Nephron progenitor cell (in vitro differentiated cells): ENCODE results near the gene WNK4.
"Not testable (repeated sequence)": the region's sequence is repeated elsewhere in the genome, so short reads cannot be mapped to it uniquely, and the experiment has no call there.

Experiments
- DNase-seq: peaks from one replicate; pipeline ENCODE4 v3.0.0; 2021
- H3K27ac Mint-ChIP-seq: 2 replicates; pipeline ENCODE4 v1.8.0; 2021; ENCODE audit warnings: mild to moderate bottlenecking, moderate library complexity, mixed read lengths
- H3K27me3 Mint-ChIP-seq: 2 replicates; pipeline ENCODE4 v1.8.0; 2021; ENCODE audit warnings: mild to moderate bottlenecking, low read depth, mixed read lengths; ENCODE audit not compliant: poor library complexity
- H3K36me3 Mint-ChIP-seq: 2 replicates; pipeline ENCODE4 v1.8.0; 2021; ENCODE audit warnings: low read depth, mixed read lengths
- H3K4me1 Mint-ChIP-seq: 2 replicates; pipeline ENCODE4 v1.8.0; 2021; ENCODE audit warnings: mixed read lengths
- H3K4me3 Mint-ChIP-seq: 2 replicates; pipeline ENCODE4 v1.8.0; 2021; ENCODE audit warnings: mild to moderate bottlenecking, moderate library complexity, mixed read lengths
- H3K9me3 Mint-ChIP-seq: 2 replicates; pipeline ENCODE4 v1.8.0; 2021; ENCODE audit warnings: mild to moderate bottlenecking, moderate library complexity, mixed read lengths
- CTCF ChIP-seq: fragments of 200-600 bp; sonication (generic); IDR thresholded peaks from 2 replicates; pipeline ENCODE4 v1.5.0; 2021; ENCODE audit warnings: antibody characterized with exemption

WNK4 gene

DNA sequence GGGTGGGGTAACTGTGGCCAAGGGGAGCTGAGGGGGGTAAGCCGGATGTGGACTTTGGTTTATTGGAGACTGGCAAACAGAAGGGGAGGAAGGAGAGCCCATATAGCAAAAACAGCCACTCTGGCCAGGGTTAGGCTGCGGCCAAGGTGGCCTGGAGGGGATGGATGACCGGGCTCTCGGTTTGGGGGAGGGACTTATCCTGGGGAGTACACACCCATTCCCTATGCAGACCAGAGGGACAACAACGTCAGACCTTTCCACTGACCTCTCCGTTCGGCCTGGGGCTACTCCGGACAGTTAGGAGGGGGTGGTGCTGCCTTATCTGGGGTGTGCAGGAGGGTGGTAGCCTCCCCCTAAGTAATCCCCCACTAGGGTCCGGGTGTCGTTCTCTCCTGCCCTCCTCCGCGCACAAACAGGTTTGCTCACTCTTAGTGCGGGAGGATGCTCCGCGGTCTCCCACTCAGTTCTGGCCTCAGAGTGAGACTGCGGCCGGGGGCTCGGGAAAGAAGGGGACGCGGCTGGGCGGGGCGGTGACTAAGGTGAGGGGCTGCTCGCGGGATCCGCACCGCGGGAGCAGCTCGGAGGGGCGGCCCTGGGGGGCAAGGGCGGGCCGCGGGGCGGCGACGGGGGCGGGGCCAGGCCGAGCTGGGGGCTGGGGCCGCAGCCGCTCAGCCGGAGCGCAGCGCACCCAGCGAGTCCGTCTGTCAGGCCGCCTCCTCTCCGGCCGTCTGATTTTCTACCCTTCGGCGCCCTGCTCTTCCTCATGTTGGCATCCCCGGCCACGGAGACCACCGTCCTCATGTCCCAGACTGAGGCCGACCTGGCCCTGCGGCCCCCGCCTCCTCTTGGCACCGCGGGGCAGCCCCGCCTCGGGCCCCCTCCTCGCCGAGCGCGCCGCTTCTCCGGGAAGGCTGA lies at the start of gene WNK4:
Gene WNK4, plus strand, starts transcription at position 675 of the 915 bp plus-strand sequence. Its CDS starts 89 bp downstream, at position 764.
- no peaks in the 10 kb centered on the region for H3K9me3 Mint-ChIP-seq
- H3K4me1 Mint-ChIP-seq: peaks cover 34% of the 10 kb centered on the region
- no peak for TF ChIP-seq CTCF
- H3K36me3 Mint-ChIP-seq: peaks cover 11% of the 10 kb centered on the region
- H3K27me3 Mint-ChIP-seq: peaks cover 40% of the 10 kb centered on the region
- peak; percentile 78 for DNase-seq
- H3K4me3 Mint-ChIP-seq: peak within 1 kb of the TSS; percentile 78
- peak within 1 kb of the TSS; percentile 83 for H3K27ac Mint-ChIP-seq

GRCh38 chr17:42740699-42741098 lies 39.7 kb upstream of the WNK4 start:
- H3K27me3 Mint-ChIP-seq: peaks cover 8% of the 10 kb centered on the region
- peaks cover 8% of the 10 kb centered on the region for H3K36me3 Mint-ChIP-seq
- peak overlapping the region; percentile 83 for H3K27ac Mint-ChIP-seq
- DNase-seq: no peak
- TF ChIP-seq CTCF: no peak
- peaks cover 16% of the 10 kb centered on the region for H3K4me1 Mint-ChIP-seq
- H3K9me3 Mint-ChIP-seq: peaks cover 8% of the 10 kb centered on the region
- no peak overlapping the region for H3K4me3 Mint-ChIP-seq

- Mint-ChIP-seq H3K4me1 (peaks cover 22% of the 10 kb centered on the region), H3K27me3 (peaks cover 18% of the 10 kb centered on the region), H3K4me3 (peak overlapping the region; percentile 46)
- not testable (repeated sequence) for H3K9me3 Mint-ChIP-seq, DNase-seq, H3K36me3 Mint-ChIP-seq, H3K27ac Mint-ChIP-seq
These were observed 37.5 kb upstream of the WNK4 start for GRCh38 chr17:42742916-42743315.

DNA sequence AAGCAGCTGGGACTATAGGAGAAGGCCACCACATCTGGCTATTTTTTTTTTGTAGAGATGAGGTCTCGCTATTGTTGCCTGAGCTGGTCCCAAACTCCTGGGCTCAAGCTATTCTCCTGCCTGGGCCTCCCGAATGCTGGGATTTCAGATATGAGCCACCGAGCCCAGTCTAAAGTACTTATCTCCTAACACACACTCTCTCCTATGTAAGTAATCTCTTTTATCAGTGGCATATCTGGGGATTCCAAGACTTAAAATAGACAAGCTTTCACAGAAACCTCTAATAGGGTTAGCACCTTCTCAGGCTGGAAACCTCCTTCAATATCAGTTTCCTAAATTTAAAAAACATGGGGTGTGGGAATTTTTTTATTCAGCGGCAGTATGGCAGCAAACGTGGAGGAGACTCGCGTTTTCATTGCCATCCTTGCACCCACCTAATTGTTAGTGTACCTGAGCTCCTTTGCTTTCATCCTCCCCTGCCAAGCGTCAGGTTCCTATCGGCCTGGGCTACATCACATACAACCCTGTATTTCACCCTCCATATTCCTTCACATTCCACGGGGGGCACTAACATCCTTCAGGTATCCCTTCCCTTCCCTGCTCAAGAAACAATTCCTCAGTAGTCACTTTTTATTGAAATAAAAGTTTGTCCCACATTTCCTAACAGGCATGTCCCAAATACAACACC lies 36.7 kb upstream of the WNK4 start:
- Mint-ChIP-seq H3K27me3 (peaks cover 18% of the 10 kb centered on the region), H3K27ac (peak overlapping the region; percentile 89), H3K4me1 (peaks cover 31% of the 10 kb centered on the region), H3K9me3 (peaks cover 9% of the 10 kb centered on the region), H3K36me3 (peaks cover 8% of the 10 kb centered on the region), H3K4me3 (peak overlapping the region; percentile 90)
- no peak for DNase-seq
- no peak for TF ChIP-seq CTCF

DNA sequence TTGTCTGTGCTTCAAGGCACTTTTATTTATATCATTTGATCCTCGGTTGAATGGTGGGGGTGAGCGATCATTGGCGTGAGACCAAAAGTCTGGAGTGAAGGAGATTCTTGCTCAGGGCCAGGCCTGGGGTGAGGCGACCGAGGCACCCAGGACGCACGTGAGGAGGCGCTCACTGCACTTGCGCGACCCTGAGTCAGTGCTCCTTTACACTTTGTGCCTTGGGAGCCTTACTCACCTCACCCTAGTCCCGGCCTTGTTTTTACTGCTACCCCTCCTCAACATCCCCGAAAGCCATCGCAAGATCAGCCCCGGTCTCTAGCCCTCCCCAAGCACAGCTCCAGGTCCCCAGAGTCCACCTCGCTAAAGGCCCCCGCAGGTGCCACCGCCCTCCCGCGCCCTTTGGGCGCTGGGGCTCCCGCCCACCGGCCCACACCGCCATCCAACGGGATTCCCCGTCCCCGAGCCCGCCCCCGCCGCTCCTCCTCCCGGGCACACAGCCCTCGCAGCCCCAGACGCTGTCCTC lies 36.1 kb upstream of the WNK4 start:
- peaks cover 37% of the 10 kb centered on the region for H3K4me1 Mint-ChIP-seq
- TF ChIP-seq CTCF: no peak
- peak overlapping the region; percentile 90 for H3K4me3 Mint-ChIP-seq
- H3K27ac Mint-ChIP-seq: peak overlapping the region; percentile 89
- H3K36me3 Mint-ChIP-seq: peaks cover 8% of the 10 kb centered on the region
- DNase-seq: no peak
- peaks cover 9% of the 10 kb centered on the region for H3K9me3 Mint-ChIP-seq
- peaks cover 18% of the 10 kb centered on the region for H3K27me3 Mint-ChIP-seq
